HepG2 (cell line): ENCODE data around the gene SNAPIN. TPM values are rescaled to one million over a fixed set of nuclear protein-coding genes. Genes with fewer than 3 reads are reported as not detected.
A peak's percentile ranks its signal among the peaks of the same experiment; 100 is the strongest.

Experiments used
- DNMT1 ChIP-seq: sonication (generic); formaldehyde crosslinking; IDR thresholded peaks from 2 replicates; pipeline ENCODE4 v1.5.1; 2020; ENCODE audit warnings: mild to moderate bottlenecking, missing genetic modification reagents
- MED8 ChIP-seq: sonication (generic); formaldehyde crosslinking; IDR thresholded peaks from 2 replicates; pipeline ENCODE4 v1.8.1; 2023; ENCODE audit warnings: mild to moderate bottlenecking, missing genetic modification reagents; ENCODE audit not compliant: insufficient replicate concordance
- MLX ChIP-seq: IDR thresholded peaks from 2 replicates; pipeline ENCODE4 v1.6.1; 2016
- NPAS2 ChIP-seq: sonication (generic); formaldehyde crosslinking; IDR thresholded peaks from 2 replicates; pipeline ENCODE4 v1.8.0; 2022; ENCODE audit warnings: mild to moderate bottlenecking, missing genetic modification reagents, borderline replicate concordance
- NR2F1 ChIP-seq, 2 experiments: fragments of 450-650 bp in 1 of 2; formaldehyde crosslinking in 1 of 2; IDR thresholded peaks; 2 replicates each; pipeline versions ENCODE4 v1.5.0 to v1.6.1; 2016 to 2020; ENCODE audit warnings: mild to moderate bottlenecking in 1 of 2, missing compliant biosample characterization in 1 of 2, missing genetic modification reagents in 1 of 2, moderate library complexity in 1 of 2
- PITX1 ChIP-seq: sonication (generic); formaldehyde crosslinking; IDR thresholded peaks from 2 replicates; pipeline ENCODE4 v1.5.1; 2020; ENCODE audit warnings: mild to moderate bottlenecking, missing genetic modification reagents
- RAD21 ChIP-seq: fragments of 450-650 bp; formaldehyde crosslinking; IDR thresholded peaks from 2 replicates; pipeline ENCODE4 v1.5.0; 2020; ENCODE audit warnings: mild to moderate bottlenecking
- RCOR2 ChIP-seq: IDR thresholded peaks from 2 replicates; pipeline ENCODE4 v1.6.1; 2016; ENCODE audit warnings: missing biosample characterization, missing genetic modification reagents
- REPIN1 ChIP-seq: sonication (generic); formaldehyde crosslinking; IDR thresholded peaks from 2 replicates; pipeline ENCODE4 v1.8.0; 2022; ENCODE audit warnings: missing genetic modification reagents, low read depth, mild to moderate bottlenecking, borderline replicate concordance
- SMAD1 ChIP-seq: sonication (generic); formaldehyde crosslinking; IDR thresholded peaks from 2 replicates; pipeline ENCODE4 v1.4.0; 2020; ENCODE audit warnings: missing genetic modification reagents, low read depth, mild to moderate bottlenecking, borderline replicate concordance
- SMC3 ChIP-seq: IDR thresholded peaks from 2 replicates; pipeline ENCODE4 v1.6.1; 2011; ENCODE audit warnings: low read length, improper control_type of control experiment
- STAG1 ChIP-seq: sonication (generic); formaldehyde crosslinking; IDR thresholded peaks from 2 replicates; pipeline ENCODE4 v1.4.0; 2020; ENCODE audit warnings: missing genetic modification reagents
- ZC3H4 ChIP-seq: sonication (generic); formaldehyde crosslinking; IDR thresholded peaks from 2 replicates; pipeline ENCODE4 v1.4.0; 2020; ENCODE audit warnings: missing genetic modification reagents, borderline replicate concordance
- ZNF225 ChIP-seq: sonication (generic); formaldehyde crosslinking; IDR thresholded peaks from 2 replicates; pipeline ENCODE4 v1.4.0; 2020; ENCODE audit warnings: mild to moderate bottlenecking, missing genetic modification reagents
- ZNF232 ChIP-seq: sonication (generic); formaldehyde crosslinking; IDR thresholded peaks from 2 replicates; pipeline ENCODE4 v1.4.0; 2020; ENCODE audit warnings: missing genetic modification reagents, borderline replicate concordance
- ZNF253 ChIP-seq: sonication (generic); formaldehyde crosslinking; IDR thresholded peaks from 2 replicates; pipeline ENCODE4 v1.8.0; 2022; ENCODE audit warnings: mild to moderate bottlenecking, missing genetic modification reagents, borderline replicate concordance
- ZNF30 ChIP-seq: sonication (generic); formaldehyde crosslinking; IDR thresholded peaks from 2 replicates; pipeline ENCODE4 v1.5.0; 2020; ENCODE audit warnings: mild to moderate bottlenecking, missing genetic modification reagents
- ZNF501 ChIP-seq: sonication (generic); formaldehyde crosslinking; IDR thresholded peaks from 2 replicates; pipeline ENCODE4 v1.5.1; 2020; ENCODE audit warnings: mild to moderate bottlenecking, moderate library complexity, missing genetic modification reagents
- ZNF552 ChIP-seq: sonication (generic); formaldehyde crosslinking; IDR thresholded peaks from 2 replicates; pipeline ENCODE4 v1.9.0; 2022; ENCODE audit warnings: missing genetic modification reagents, mild to moderate bottlenecking, borderline replicate concordance
- ZNF614 ChIP-seq: IDR thresholded peaks from 2 replicates; pipeline ENCODE4 v1.6.1; 2018; ENCODE audit warnings: missing biosample characterization, missing genetic modification reagents, inconsistent platforms, borderline replicate concordance
- ZNF615 ChIP-seq: sonication (generic); formaldehyde crosslinking; IDR thresholded peaks from 2 replicates; pipeline ENCODE4 v1.5.0; 2020; ENCODE audit warnings: mild to moderate bottlenecking, missing genetic modification reagents, borderline replicate concordance
- ZNF777 ChIP-seq: sonication (generic); formaldehyde crosslinking; IDR thresholded peaks from 2 replicates; pipeline ENCODE4 v1.4.0; 2020; ENCODE audit warnings: missing genetic modification reagents
- ZNF891 ChIP-seq: sonication (generic); formaldehyde crosslinking; IDR thresholded peaks from 2 replicates; pipeline ENCODE4 v1.5.0; 2020; ENCODE audit warnings: mild to moderate bottlenecking, missing genetic modification reagents
- polyA plus RNA-seq, 8 experiments: library from polyadenylated mRNA; depleted of rRNA in 3 of 8; stranded (reverse) in 7 of 8; unstranded in 1 of 8; fragments of >200 nt; fragmentation: Illumina TruSeq in 4 of 8; extraction: Trizol in 4 of 8; gene quantifications; 2 replicates each; pipeline versions ENCODE4 v1.2.1 to v1.2.3, GENCODE V29; 2011 to 2016; ENCODE audit warnings: low read depth in 4 of 8, missing spikeins in 1 of 8, mixed read lengths in 1 of 8; ENCODE audit not compliant: insufficient read depth in 1 of 8
- total RNA-seq, 5 experiments: library from RNA; depleted of rRNA; stranded (reverse); fragments of >200 nt; fragmentation: Illumina TruSeq; extraction: Trizol; gene quantifications; 2 replicates each; pipeline ENCODE4 v1.2.3, GENCODE V29; 2016; ENCODE audit warnings: low read depth in 1 of 5
- TF ChIP-seq, protein P1 (sequence below), 2 experiments: sonication (generic) in 1 of 2; formaldehyde crosslinking in 1 of 2; IDR thresholded peaks; 2 replicates each; pipeline versions ENCODE4 v1.4.0 to v1.6.1; 2018 to 2020; ENCODE audit warnings: missing genetic modification reagents in 2 of 2, borderline replicate concordance in 1 of 2, low read depth in 1 of 2, mild to moderate bottlenecking in 1 of 2, missing biosample characterization in 1 of 2

The SNAPIN gene
- total and polyA plus RNA-seq, 2 of the 13 experiments (the other 11 are each of a cell fraction or from before 2014, with no cell fraction given): 23.9 to 25.7 TPM

- TF ChIP-seq, protein P1, sequence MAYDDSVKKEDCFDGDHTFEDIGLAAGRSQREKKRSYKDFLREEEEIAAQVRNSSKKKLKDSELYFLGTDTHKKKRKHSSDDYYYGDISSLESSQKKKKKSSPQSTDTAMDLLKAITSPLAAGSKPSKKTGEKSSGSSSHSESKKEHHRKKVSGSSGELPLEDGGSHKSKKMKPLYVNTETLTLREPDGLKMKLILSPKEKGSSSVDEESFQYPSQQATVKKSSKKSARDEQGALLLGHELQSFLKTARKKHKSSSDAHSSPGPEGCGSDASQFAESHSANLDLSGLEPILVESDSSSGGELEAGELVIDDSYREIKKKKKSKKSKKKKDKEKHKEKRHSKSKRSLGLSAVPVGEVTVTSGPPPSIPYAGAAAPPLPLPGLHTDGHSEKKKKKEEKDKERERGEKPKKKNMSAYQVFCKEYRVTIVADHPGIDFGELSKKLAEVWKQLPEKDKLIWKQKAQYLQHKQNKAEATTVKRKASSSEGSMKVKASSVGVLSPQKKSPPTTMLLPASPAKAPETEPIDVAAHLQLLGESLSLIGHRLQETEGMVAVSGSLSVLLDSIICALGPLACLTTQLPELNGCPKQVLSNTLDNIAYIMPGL (CRISPR knock-in tag; IDR thresholded peaks at IDR 0.05; ENCODE audit: borderline replicate concordance in 1 of 2, low read depth in 1 of 2): 0 out of 4 replicates have a peak, but pooled peaks of 1 of the 2 experiments have one; percentile 36
- TF ChIP-seq STAG1 (CRISPR knock-in tag) (peak; percentile 92), ZNF614 (CRISPR knock-in tag) (no peak), DNMT1 (CRISPR knock-in tag) (no peak), SMC3 (peak; percentile 83), ZNF253 (CRISPR knock-in tag) (no peak), ZNF225 (no peak), MED8 (no peak), ZNF232 (CRISPR knock-in tag) (no peak), PITX1 (no peak), REPIN1 (CRISPR knock-in tag) (no peak), ZC3H4 (CRISPR knock-in tag) (no peak), ZNF501 (CRISPR knock-in tag) (peak; percentile 26; the same call in 1 of the 2 replicates), ZNF891 (CRISPR knock-in tag) (0 out of 2 replicates have a peak, but pooled peaks have one; percentile 6), NPAS2 (CRISPR knock-in tag) (no peak), MLX (no peak), RAD21 (CRISPR knock-in tag) (peak; percentile 88), ZNF777 (CRISPR knock-in tag) (peak; percentile 18; the same call in 1 of the 2 replicates), RCOR2 (CRISPR knock-in tag) (no peak), ZNF552 (CRISPR knock-in tag) (no peak), NR2F1 (CRISPR knock-in tag; IDR thresholded peaks at IDR 0.05) (no peak), ZNF30 (CRISPR knock-in tag) (no peak), ZNF615 (CRISPR knock-in tag) (no peak), SMAD1 (CRISPR knock-in tag) (no peak)
These were observed 19.4 kb downstream of the SNAPIN start (continued) for GRCh38 chr1:153677718-153678518.
